Esophagus mucosa (tissue), 1 donor: Measurements from ENCODE around the gene HOXA2. TPM values are rescaled to one million over a fixed set of nuclear protein-coding genes. Genes with fewer than 3 reads are reported as not detected.
A peak's percentile ranks its signal among the peaks of the same experiment; 100 is the strongest.

Source experiments
- ATAC-seq: fragments of 200-7000 bp; cut with Tn5 transposase; one replicate; pipeline ENCODE4 v1.9.1; 2020
- total RNA-seq: library from RNA; stranded (reverse); gene quantifications from one replicate; pipeline ENCODE4 v1.2.4, GENCODE V29; 2023
- donor health status: DM: yes; HTN: yes; CAD: no.

Gene HOXA2
- total RNA-seq, 1 donor from 2014 or later, result 1.1 TPM

GRCh38 chr7:27141137-27141922 lies 38.8 kb upstream of the HOXA2 start:
- ATAC-seq, result no peak

- no peak for ATAC-seq
Measured at GRCh38 chr7:27140126-27140857, 37.8 kb upstream of the HOXA2 start.

DNA sequence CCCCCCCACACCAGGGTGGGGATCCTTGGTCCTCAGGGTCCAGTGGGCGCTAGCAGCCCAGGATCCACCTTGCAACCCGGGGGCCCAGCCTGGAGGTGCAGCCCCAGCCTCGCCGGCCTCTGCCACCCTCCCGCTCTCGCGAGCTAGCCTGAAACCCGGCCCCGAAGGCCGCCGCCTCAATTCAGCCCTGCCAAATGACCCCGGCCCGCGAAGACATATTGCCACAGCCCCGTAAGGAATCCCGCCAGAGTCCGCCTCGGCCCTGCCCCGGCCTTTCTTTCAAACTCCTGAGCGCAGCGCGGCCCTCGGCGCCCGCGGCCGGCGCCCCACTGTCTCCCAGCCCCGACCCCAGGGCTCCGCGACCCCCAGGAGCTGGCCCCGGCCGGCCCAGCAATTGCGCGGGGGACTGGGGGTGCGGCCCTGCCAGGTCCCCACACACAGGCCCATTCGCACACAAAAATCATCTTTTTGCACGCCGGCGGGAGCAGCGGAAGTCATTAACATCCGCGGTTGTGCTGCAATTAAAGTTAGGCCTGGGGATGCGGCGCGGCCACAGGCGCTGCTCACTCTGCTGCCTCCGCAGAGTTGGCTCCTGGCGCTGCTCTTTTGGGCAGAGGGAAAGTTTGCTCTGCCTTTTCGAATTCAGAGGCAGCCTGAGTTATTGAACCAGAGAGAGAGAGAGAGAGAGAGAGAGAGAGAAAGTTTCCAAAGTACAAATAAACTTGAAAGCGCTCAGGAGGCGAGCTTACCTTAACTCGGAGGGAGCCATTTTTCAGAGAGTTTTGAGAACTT lies 37.0 kb upstream of the HOXA2 start:
- no peak for ATAC-seq

DNA sequence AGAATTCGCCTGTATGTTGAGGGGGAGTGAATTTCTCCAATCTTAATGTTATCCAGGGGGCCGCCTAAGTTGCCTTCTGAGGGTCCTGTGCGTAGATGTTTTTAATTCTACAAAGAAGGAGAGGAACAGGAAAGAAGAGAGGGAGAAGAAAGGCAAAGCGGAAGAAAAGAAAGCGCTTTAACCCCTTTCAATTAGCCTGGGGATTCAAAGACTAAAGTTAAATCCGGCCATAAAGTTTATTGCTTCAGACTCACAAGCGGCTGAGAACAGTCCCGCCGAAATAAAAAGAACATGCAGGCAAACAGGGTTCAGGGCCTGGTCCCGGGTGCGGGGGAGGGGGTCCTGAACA lies 36.5 kb upstream of the HOXA2 start:
- no peak for ATAC-seq

GRCh38 chr7:27138472-27138871 lies 36.0 kb upstream of the HOXA2 start:
- ATAC-seq, result no peak

GRCh38 chr7:27137640-27138315 lies 35.3 kb upstream of the HOXA2 start:
- no peak for ATAC-seq

DNA sequence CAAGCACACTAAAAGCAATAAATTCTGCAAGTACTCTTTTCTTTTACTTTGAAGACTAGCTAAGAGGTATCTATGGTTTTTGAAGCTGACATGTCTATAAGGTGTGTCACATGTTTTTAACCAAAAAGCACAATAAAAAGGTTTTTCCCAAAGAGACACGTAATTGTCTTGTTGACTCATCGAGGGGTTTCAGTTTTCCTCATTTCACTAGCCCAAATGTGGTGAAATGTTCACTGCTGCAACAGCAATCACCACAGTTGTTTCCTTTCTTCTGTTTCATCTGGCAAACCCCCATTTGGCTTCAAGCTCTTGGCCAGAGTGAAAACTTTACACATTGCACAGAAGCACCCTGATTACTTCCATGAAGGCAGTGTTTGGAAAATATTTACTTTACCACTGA lies 31.9 kb upstream of the HOXA2 start:
- ATAC-seq, result no peak

DNA sequence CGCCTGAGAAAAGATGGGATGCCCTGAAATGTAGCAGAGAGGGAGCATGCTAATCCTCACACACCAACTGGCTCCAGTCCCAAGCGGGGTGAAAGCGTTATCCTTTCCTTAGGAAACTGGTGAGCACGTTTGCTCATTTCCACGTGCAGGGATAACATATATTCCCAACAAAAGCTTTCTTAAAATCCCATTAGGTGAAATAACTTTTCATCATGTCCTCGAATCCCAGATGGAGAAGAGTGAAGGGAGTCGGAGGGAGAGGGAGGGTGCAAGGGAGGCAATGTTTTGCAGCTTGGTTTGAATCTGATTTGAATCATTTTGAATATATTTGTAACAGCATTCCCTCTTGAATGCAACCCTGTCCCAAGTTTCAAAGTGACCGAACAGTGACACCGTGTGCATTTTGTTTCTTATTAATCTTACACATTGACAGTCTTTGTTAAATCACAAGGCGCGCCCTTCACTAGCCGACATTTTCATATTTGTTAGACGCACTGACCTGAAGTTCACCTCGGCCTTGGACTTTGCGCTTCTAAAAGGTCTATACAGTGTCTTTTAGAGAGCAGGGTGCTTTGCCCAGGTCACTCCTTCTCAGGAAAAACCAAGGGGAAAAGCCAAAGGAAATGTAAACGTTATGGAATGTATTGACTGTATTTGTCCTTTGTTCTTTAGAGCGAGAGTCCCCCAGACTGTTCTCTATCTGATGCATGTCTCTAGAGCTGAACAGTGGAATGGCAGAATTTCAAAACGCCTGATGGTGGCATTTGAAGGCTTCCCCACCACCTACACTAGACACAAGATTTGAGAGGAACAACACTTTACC lies 31.1 kb upstream of the HOXA2 start:
- no peak for ATAC-seq

- no peak for ATAC-seq
Measured at GRCh38 chr7:27132978-27133377, 30.5 kb upstream of the HOXA2 start.

DNA sequence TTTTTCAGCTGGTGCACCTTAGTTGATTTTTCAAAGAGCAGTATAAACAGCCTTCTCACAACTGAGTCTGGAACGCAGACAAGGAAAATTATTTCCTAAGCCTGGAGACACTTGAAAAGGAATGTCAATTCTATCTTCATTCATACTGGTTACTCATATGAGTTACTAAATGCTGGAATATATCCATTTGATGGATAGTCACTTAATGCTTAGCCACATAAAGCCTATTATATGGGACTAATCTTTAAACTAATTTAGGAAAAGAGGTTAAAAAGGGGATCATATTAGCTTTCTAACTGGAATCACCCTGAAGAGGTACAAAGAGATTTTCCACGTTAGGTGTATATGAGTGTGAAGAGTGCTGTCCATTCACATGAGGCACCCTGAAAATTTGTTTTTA lies 29.7 kb upstream of the HOXA2 start:
- ATAC-seq, result no peak

GRCh38 chr7:27131390-27131819 lies 28.9 kb upstream of the HOXA2 start:
- ATAC-seq, result no peak

GRCh38 chr7:27130540-27131389 lies 28.3 kb upstream of the HOXA2 start, which contains the start of gene HOXA4:
TSS of gene HOXA4 (minus strand) at chr7:27130757. CDS start at chr7:27130733, 24 bp downstream.
- peak; percentile 99 for ATAC-seq

DNA sequence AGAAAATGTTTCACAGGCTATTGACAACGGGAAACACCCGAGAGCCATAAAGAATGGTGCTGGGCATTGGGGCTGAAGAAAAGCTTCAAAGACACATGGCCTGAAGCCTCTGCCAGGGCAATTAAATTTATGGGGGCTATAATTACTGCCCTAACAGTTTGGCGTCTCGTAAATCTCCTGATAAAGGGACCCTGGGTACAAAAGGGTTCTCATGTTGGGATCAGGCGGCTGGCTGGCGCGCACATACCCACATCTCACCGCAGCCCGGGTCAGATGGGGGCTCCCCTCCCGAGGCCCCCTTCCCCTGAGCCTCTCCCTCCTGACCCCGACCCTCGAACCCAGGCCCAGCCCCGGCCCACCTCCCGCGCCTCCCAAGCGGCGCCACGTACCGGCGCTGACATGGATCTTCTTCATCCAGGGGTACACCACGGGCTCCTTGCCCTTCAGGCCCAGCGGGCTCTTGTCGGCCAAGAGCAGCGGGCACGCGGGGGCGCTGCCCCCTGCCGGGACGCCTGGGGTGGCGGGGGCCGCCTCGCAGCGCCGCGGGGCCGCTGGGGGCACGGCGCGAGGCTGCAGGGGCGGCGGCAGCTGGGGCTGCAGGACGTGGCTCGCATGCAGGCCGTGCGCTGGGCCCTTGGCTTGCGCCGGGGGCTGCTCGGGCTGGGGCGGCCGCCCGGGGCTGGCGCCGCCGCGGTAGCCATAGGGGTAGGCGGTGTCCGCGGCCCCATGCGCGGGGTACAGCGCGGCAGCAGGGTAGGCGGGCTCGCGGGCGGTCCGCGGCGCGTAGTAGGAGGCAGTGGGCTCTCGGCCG lies 27.5 kb upstream of the HOXA2 start:
- ATAC-seq, result peak; percentile 45

- ATAC-seq, result no peak
Measured at GRCh38 chr7:27128776-27129728, 26.6 kb upstream of the HOXA2 start.

GRCh38 chr7:27128034-27128433 lies 25.6 kb upstream of the HOXA2 start:
- no peak for ATAC-seq

GRCh38 chr7:27126596-27127327 lies 24.3 kb upstream of the HOXA2 start:
- ATAC-seq, result no peak

- ATAC-seq, result no peak
Measured at GRCh38 chr7:27125986-27126394, 23.5 kb upstream of the HOXA2 start.
